B cell (primary cell): ENCODE results near the gene GRID1. TPM values are rescaled to one million over a fixed set of nuclear protein-coding genes. Genes with fewer than 3 reads are reported as not detected.

ENCODE experiments used
- ATAC-seq: fragments of 200-7000 bp; cut with Tn5 transposase; one replicate; pipeline ENCODE4 v1.10.0; 2021; ENCODE audit warnings: low read depth, mild to moderate bottlenecking, moderate number of reproducible peaks, moderate library complexity
- CTCF ChIA-PET: fragments of 350-600 bp; sonication (Branson Sonifier 250); formaldehyde crosslinking; loops from one replicate; lab custom pipeline; 2021; ENCODE audit warnings: antibody characterized with exemption, inconsistent platforms; lab: Charles Lee
- POLR2A ChIA-PET: fragments of 350-600 bp; sonication (Branson Sonifier 250); formaldehyde crosslinking; loops from one replicate; lab custom pipeline; 2021; ENCODE audit warnings: antibody characterized with exemption; lab: Charles Lee
- DNase-seq: peaks from one replicate; pipeline ENCODE4 v3.0.0; 2013
- H2AFZ ChIP-seq: 2 replicates; pipeline ENCODE4 v1.6.1; 2012; ENCODE audit warnings: mild to moderate bottlenecking, low read depth, low read length; ENCODE audit not compliant: insufficient read depth, poor library complexity, severe bottlenecking
- H3K27ac ChIP-seq, 2 donors: 1 replicate in 1 of 2; 2 replicates in 1 of 2; pipeline ENCODE4 v1.5.1; 2012 to 2013; ENCODE audit warnings: low read length in 2 of 2, mild to moderate bottlenecking in 2 of 2, moderate library complexity in 1 of 2
- H3K27me3 ChIP-seq, 4 experiments: fragments of 200-600 bp in 1 of 4; sonication (generic) in 1 of 4; replicated peaks in 1 of 4; 1 replicate in 2 of 4; 2 replicates in 2 of 4; pipeline versions ENCODE4 v1.6.1 to v1.7.0; 2013 to 2016; ENCODE audit warnings: low read length in 3 of 4, mild to moderate bottlenecking in 2 of 4, mixed read lengths in 1 of 4, moderate library complexity in 1 of 4; ENCODE audit not compliant: insufficient read depth in 4 of 4, control insufficient read depth in 3 of 4; ENCODE audit errors: control extremely low read depth in 1 of 4
- H3K36me3 ChIP-seq, 2 experiments: replicated peaks in 1 of 2; 1 replicate in 1 of 2; 2 replicates in 1 of 2; pipeline versions ENCODE4 v1.6.1 to v1.7.1; 2013; ENCODE audit warnings: low read length in 1 of 2; ENCODE audit not compliant: insufficient read depth in 2 of 2, control insufficient read depth in 1 of 2; ENCODE audit errors: control extremely low read depth in 1 of 2, extremely low read depth in 1 of 2
- H3K4me1 ChIP-seq, 2 donors: fragments of 200-600 bp in 1 of 2; sonication (generic) in 1 of 2; 1 replicate in 1 of 2; 2 replicates in 1 of 2; pipeline versions ENCODE4 v1.5.1 to v1.6.1; 2013 to 2017; ENCODE audit warnings: low read length in 2 of 2; ENCODE audit not compliant: control insufficient read depth in 2 of 2, insufficient read depth in 2 of 2
- H3K4me2 ChIP-seq: replicated peaks from 2 replicates; pipeline ENCODE3; 2012; ENCODE audit warnings: mild to moderate bottlenecking, low read depth, low read length; ENCODE audit not compliant: poor library complexity, severe bottlenecking
- H3K4me3 ChIP-seq, 5 experiments: fragments of 200-600 bp in 1 of 5; sonication (generic) in 1 of 5; 1 replicate in 3 of 5; 2 replicates in 2 of 5; pipeline versions ENCODE4 v1.5.1 to v1.7.0; 2011 to 2016; ENCODE audit warnings: low read length in 4 of 5, mild to moderate bottlenecking in 4 of 5, low read depth in 2 of 5, control low read depth in 1 of 5, moderate library complexity in 1 of 5; ENCODE audit not compliant: insufficient read depth in 1 of 5; ENCODE audit errors: control extremely low read depth in 1 of 5, extremely low read depth in 1 of 5
- H3K79me2 ChIP-seq: fragments of 200-600 bp; sonication (generic); one replicate; pipeline ENCODE4 v1.6.0; 2016; ENCODE audit warnings: low read length; ENCODE audit not compliant: control insufficient read depth, insufficient read depth
- H3K9ac ChIP-seq: fragments of 200-600 bp; sonication (generic); 2 replicates; pipeline ENCODE4 v1.6.1; 2017; ENCODE audit warnings: mild to moderate bottlenecking, low read length, moderate library complexity
- H3K9me3 ChIP-seq, 3 donors: one replicate each; pipeline versions ENCODE4 v1.6.1 to v1.7.1; 2013; ENCODE audit warnings: low read length in 2 of 3; ENCODE audit not compliant: control insufficient read depth in 2 of 3, insufficient read depth in 1 of 3; ENCODE audit errors: control extremely low read depth in 1 of 3
- H4K20me1 ChIP-seq: 2 replicates; pipeline ENCODE4 v1.6.0; 2012; ENCODE audit warnings: mild to moderate bottlenecking, low read length; ENCODE audit not compliant: insufficient read depth, control insufficient read depth, poor library complexity, severe bottlenecking
- H3K27ac Mint-ChIP-seq: one replicate; pipeline ENCODE4 v1.8.0; 2021; ENCODE audit warnings: mixed read lengths
- H3K27me3 Mint-ChIP-seq: one replicate; pipeline ENCODE4 v1.8.0; 2021; ENCODE audit warnings: mixed read lengths
- H3K4me1 Mint-ChIP-seq: one replicate; pipeline ENCODE4 v1.8.0; 2021; ENCODE audit warnings: mixed read lengths
- H3K4me3 Mint-ChIP-seq: one replicate; pipeline ENCODE4 v1.8.0; 2021; ENCODE audit warnings: mixed read lengths
- H3K9me3 Mint-ChIP-seq: one replicate; pipeline ENCODE4 v1.8.0; 2022; ENCODE audit warnings: mixed read lengths; ENCODE audit not compliant: insufficient read depth
- CTCF ChIP-seq: fragments of 200-600 bp; IDR thresholded peaks from one replicate; pipeline ENCODE4 v1.8.0; 2022; ENCODE audit warnings: antibody characterized with exemption, mild to moderate bottlenecking
- EZH2 ChIP-seq: IDR thresholded peaks from 2 replicates; pipeline ENCODE4 v1.6.1; 2012; ENCODE audit warnings: borderline replicate concordance, low read depth, mild to moderate bottlenecking, moderate library complexity, low read length; ENCODE audit not compliant: insufficient read depth, poor library complexity, severe bottlenecking
- whole genome bisulfite sequencing: methylation state at CpG from one replicate; pipeline ENCODE4 v1.1.5; 2013; ENCODE audit warnings: missing lambda C conversion rate; ENCODE audit not compliant: insufficient coverage; 5-methylcytosine and 5-hydroxymethylcytosine counted together
- intact Hi-C: fragments of 100-400 bp; cut with micrococcal nuclease; formaldehyde crosslinking; loops from one replicate; pipeline ENCODE4 v1.10.0; 2022
- polyA plus RNA-seq: library from polyadenylated mRNA; depleted of rRNA; stranded (reverse); fragments of >200 nt; gene quantifications from 2 replicates; pipeline ENCODE4 v1.2.3, GENCODE V29; 2012
- total RNA-seq, 2 donors: library from RNA; stranded (reverse); fragments of 120-200 nt in 1 of 2; gene quantifications; 1 replicate in 1 of 2; 2 replicates in 1 of 2; pipeline versions ENCODE4 v1.2.3 to v1.2.4, GENCODE V29; 2013 to 2022

The GRID1 gene
- total and polyA plus RNA-seq, 2 donors (not counting 1 experiment from before 2014, with no cell fraction given): not detected

DNA sequence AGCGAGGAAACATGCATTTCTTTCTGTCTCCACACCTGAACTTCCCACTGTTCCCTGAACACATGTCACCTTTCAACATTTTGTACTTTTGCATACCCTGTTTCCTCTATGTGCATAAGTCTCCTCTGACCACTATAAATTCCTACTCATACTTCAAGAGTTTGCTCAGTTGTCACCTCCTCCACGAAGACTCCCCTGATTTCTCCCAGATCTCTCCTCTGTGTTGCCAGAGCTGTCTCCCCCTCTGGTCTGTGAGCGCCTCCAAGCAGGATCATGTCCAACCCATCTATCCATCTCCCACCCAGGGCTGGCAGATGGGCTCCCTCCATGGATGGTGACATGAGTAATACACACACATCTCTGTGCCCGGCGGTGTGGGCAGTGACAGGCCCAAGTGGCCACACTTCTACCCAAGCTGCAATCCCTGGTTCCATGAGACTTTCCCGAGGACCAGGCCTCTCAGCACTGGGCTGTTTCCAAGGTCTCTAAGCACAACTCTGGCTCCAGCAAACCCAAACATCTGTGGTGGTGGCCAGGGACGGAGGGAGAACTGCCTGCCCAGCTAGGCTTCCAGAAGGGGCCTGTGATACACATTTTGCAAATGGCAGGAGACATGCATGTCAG lies 135.9 kb downstream of the GRID1 start:
- H3K4me1 Mint-ChIP-seq: no peaks in the 10 kb centered on the region
- no peaks in the 10 kb centered on the region for H3K9me3 Mint-ChIP-seq
- no peak overlapping the region for H3K4me3 Mint-ChIP-seq
- Histone ChIP-seq H3K9ac (no peak overlapping the region), H4K20me1 (no peaks in the 10 kb centered on the region), H3K27me3 (peaks cover 0 to 6% (median 0%) of the 10 kb centered on the region in 4 experiments), H2AFZ (no peak overlapping the region), H3K4me1 (no peaks in the 10 kb centered on the region), H3K4me3 (no peak overlapping the region), H3K27ac (no peak overlapping the region), H3K79me2 (no peaks in the 10 kb centered on the region), H3K4me2 (no peak overlapping the region), H3K9me3 (no peaks in the 10 kb centered on the region), H3K36me3 (no peaks in the 10 kb centered on the region)
- ATAC-seq (no peak), DNase-seq (no peak)
- H3K27me3 Mint-ChIP-seq: no peaks in the 10 kb centered on the region
- no peak for TF ChIP-seq EZH2
- TF ChIP-seq CTCF: no peak
- POLR2A ChIA-PET: no interaction called here
- CTCF ChIA-PET: no interaction called here
- intact Hi-C loops: no loop called here
- H3K27ac Mint-ChIP-seq: no peak overlapping the region
- WGBS: 78% methylated on average over 6 of the region's 7 CpGs

DNA sequence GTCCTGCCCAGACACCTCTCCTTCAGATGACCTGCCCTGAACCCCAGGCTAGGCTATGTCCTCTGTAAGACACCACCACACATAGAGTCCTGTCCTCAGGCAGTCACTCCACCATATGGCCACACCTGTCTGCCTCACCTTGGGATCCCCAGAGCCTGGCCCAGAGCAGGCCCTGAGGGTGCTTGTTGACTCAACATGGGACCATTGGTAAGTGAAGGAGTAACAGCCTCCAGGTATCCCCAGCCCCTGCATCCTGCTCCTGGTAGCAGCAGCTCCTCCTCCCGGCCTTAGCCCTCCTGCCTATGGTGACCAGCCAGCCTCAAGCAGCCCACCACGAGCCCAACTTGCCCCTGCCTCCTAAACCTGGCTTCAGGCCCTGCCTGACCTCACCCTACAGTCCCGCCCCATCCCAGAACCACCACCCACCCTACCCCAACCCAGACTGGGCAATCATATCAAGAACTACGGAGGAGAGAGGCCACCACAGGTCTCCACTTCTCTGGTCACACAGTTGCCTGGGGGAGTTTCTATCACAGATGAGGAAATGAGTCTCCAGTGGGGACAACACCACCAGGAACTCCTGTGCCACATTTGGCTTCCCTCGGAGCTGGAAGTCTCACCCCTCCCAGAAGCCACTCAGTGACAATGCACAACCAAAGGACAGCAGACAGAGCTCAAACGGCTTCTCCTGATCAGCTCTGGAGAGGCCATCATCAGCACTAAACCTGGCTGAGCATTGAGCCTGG lies 136.6 kb downstream of the GRID1 start:
- 65% methylated on average over 4 of the region's 6 CpGs for WGBS
- Mint-ChIP-seq H3K4me1 (no peaks in the 10 kb centered on the region), H3K27me3 (no peaks in the 10 kb centered on the region)

More for the DNA sequence above, 136.6 kb downstream of the GRID1 start:
- H3K9me3 ChIP-seq: no peaks in the 10 kb centered on the region
- POLR2A ChIA-PET: no interaction called here
- no peaks in the 10 kb centered on the region for H3K36me3 ChIP-seq
- intact Hi-C loops: no loop called here
- no peak overlapping the region for H3K27ac ChIP-seq
- no peaks in the 10 kb centered on the region for H3K79me2 ChIP-seq
- Mint-ChIP-seq H3K27ac (no peak overlapping the region), H3K9me3 (no peaks in the 10 kb centered on the region), H3K4me3 (no peak overlapping the region)
- TF ChIP-seq CTCF: no peak
- TF ChIP-seq EZH2: no peak
- no peak overlapping the region for H3K4me2 ChIP-seq
- H4K20me1 ChIP-seq: no peaks in the 10 kb centered on the region
- H2AFZ ChIP-seq: no peak overlapping the region
- CTCF ChIA-PET: no interaction called here
- H3K27me3 ChIP-seq: peaks cover 0 to 6% (median 0%) of the 10 kb centered on the region in 4 experiments
- H3K9ac ChIP-seq: no peak overlapping the region
- DNase-seq (no peak), ATAC-seq (no peak)
- no peak overlapping the region for H3K4me3 ChIP-seq
- no peaks in the 10 kb centered on the region for H3K4me1 ChIP-seq
